Progenitor cell of endocrine pancreas (in vitro differentiated cells): ENCODE measurements around the gene MRPL40. TPM values are rescaled to one million over a fixed set of nuclear protein-coding genes. Genes with fewer than 3 reads are reported as not detected.

Experiments
- DNase-seq: peaks from one replicate; pipeline ENCODE4 v3.0.0; 2021; ENCODE audit warnings: low spot score; ENCODE audit not compliant: unreplicated experiment
- H3K27ac Mint-ChIP-seq: 2 replicates; pipeline ENCODE4 v1.8.0; 2021; ENCODE audit warnings: mild to moderate bottlenecking, moderate library complexity, mixed read lengths
- H3K27me3 Mint-ChIP-seq: 2 replicates; pipeline ENCODE4 v1.8.0; 2021; ENCODE audit warnings: mixed read lengths
- H3K36me3 Mint-ChIP-seq: 2 replicates; pipeline ENCODE4 v1.8.0; 2022; ENCODE audit warnings: mixed read lengths; ENCODE audit not compliant: insufficient read depth
- H3K4me1 Mint-ChIP-seq: 2 replicates; pipeline ENCODE4 v1.8.0; 2021; ENCODE audit warnings: low read depth, mixed read lengths
- H3K4me3 Mint-ChIP-seq: 2 replicates; pipeline ENCODE4 v1.8.0; 2021; ENCODE audit warnings: low read depth, mild to moderate bottlenecking, moderate library complexity, mixed read lengths
- H3K9me3 Mint-ChIP-seq: 2 replicates; pipeline ENCODE4 v1.8.0; 2021; ENCODE audit warnings: low read depth, mixed read lengths
- CTCF ChIP-seq: fragments of 200-600 bp; sonication (generic); IDR thresholded peaks from one replicate; pipeline ENCODE4 v1.5.0; 2021; ENCODE audit warnings: antibody characterized with exemption, mild to moderate bottlenecking; ENCODE audit not compliant: unreplicated experiment
- total RNA-seq: library from RNA; stranded (reverse); gene quantifications from 2 replicates; pipeline ENCODE4 v1.2.1, GENCODE V29; 2021

The MRPL40 gene
- total RNA-seq, 1 donor from 2014 or later = 23.6 TPM

GRCh38 chr22:19457828-19458428, 25.6 kb downstream of the MRPL40 start:
- H3K4me3 Mint-ChIP-seq = no peak overlapping the region
- H3K27ac Mint-ChIP-seq = no peak overlapping the region
- H3K36me3 Mint-ChIP-seq = peaks cover 13% of the 10 kb centered on the region
- no peak for DNase-seq
- TF ChIP-seq CTCF = no peak
- H3K9me3 Mint-ChIP-seq = no peaks in the 10 kb centered on the region
- no peaks in the 10 kb centered on the region for H3K27me3 Mint-ChIP-seq
- H3K4me1 Mint-ChIP-seq = no peaks in the 10 kb centered on the region

- no peak for TF ChIP-seq CTCF
- no peaks in the 10 kb centered on the region for H3K27me3 Mint-ChIP-seq
- no peaks in the 10 kb centered on the region for H3K4me1 Mint-ChIP-seq
- DNase-seq = no peak
- no peak overlapping the region for H3K4me3 Mint-ChIP-seq
- H3K9me3 Mint-ChIP-seq = no peaks in the 10 kb centered on the region
- H3K27ac Mint-ChIP-seq = no peak overlapping the region
- H3K36me3 Mint-ChIP-seq = peaks cover 8% of the 10 kb centered on the region
Measured at GRCh38 chr22:19460036-19460435, 27.7 kb downstream of the MRPL40 start.

GRCh38 chr22:19461506-19461905, 29.2 kb downstream of the MRPL40 start:
- Mint-ChIP-seq H3K27ac (no peak overlapping the region), H3K36me3 (peaks cover 10% of the 10 kb centered on the region), H3K9me3 (no peaks in the 10 kb centered on the region), H3K27me3 (no peaks in the 10 kb centered on the region), H3K4me1 (no peaks in the 10 kb centered on the region), H3K4me3 (no peak overlapping the region)
- TF ChIP-seq CTCF = no peak
- no peak for DNase-seq

GRCh38 chr22:19463008-19463407, 30.7 kb downstream of the MRPL40 start:
- Mint-ChIP-seq H3K9me3 (no peaks in the 10 kb centered on the region), H3K36me3 (peaks cover 8% of the 10 kb centered on the region), H3K27me3 (no peaks in the 10 kb centered on the region), H3K4me3 (no peak overlapping the region), H3K27ac (no peak overlapping the region), H3K4me1 (no peaks in the 10 kb centered on the region)
- TF ChIP-seq CTCF = no peak
- no peak for DNase-seq

- H3K9me3 Mint-ChIP-seq = no peaks in the 10 kb centered on the region
- peak overlapping the region; percentile 25 for H3K27ac Mint-ChIP-seq
- H3K4me3 Mint-ChIP-seq = no peak overlapping the region
- TF ChIP-seq CTCF = no peak
- H3K27me3 Mint-ChIP-seq = no peaks in the 10 kb centered on the region
- H3K36me3 Mint-ChIP-seq = peaks cover 6% of the 10 kb centered on the region
- DNase-seq = no peak
- no peaks in the 10 kb centered on the region for H3K4me1 Mint-ChIP-seq
Measured at GRCh38 chr22:19463491-19464469, 31.4 kb downstream of the MRPL40 start.
